ENCODE results near the gene GATB. TPM values are rescaled to one million over a fixed set of nuclear protein-coding genes. Genes with fewer than 3 reads are reported as not detected.

Gene GATB
- total and polyA plus RNA-seq, 2 of the 4 experiments (the other 2 are of a cell fraction) = 18.7 to 20.3 TPM

DNA sequence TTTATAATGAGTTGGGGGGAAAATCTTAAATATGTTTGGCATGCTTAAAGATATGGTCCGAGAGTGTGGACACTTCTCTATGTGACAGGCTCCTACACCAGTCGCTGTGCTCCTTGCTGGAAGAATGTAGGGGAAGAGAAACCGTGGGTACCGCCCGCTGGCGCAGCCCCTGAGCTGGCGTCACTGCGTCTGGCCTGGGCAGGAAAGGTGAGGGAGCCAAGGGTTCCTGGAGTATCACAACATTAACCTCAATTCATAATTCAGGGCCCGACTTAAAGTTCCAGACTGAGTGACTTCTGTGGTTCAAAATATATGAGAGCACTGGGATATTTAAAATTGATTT, 95.1 kb downstream of the GATB start:
- Histone ChIP-seq H4K20me1 (ENCODE audit: insufficient read depth, low read length) (no peaks in the 10 kb centered on the region), H4K8ac (ENCODE audit: low read depth in 2 of 2, low read length in 2 of 2) (no peak overlapping the region), H3K14ac (replicated peaks; ENCODE audit: low read depth, low read length) (no peak overlapping the region), H3K9me1 (ENCODE audit: insufficient read depth, low read length) (no peaks in the 10 kb centered on the region; the same call in 1 of the 2 replicates), H4K5ac (ENCODE audit: low read depth, low read length) (no peak overlapping the region), H3K56ac (ENCODE audit: extremely low read depth, insufficient read depth, low read length) (no peak overlapping the region), H4K91ac (ENCODE audit: insufficient read depth, low read depth, low read length) (no peak overlapping the region), H2BK5ac (ENCODE audit: low read depth, low read length, poor library complexity, severe bottlenecking) (no peak overlapping the region), H3K9me3 (ENCODE audit: control insufficient read depth, insufficient read depth, low read length) (no peaks in the 10 kb centered on the region), H3K79me1 (ENCODE audit: low read depth in 1 of 2, low read length in 2 of 2) (no peaks in the 10 kb centered on the region), H3K4me3 (ENCODE audit: insufficient read depth, low read depth, low read length) (no peak overlapping the region), H3K27me3 (ENCODE audit: control insufficient read depth, insufficient read depth, low read length) (peaks cover 2% of the 10 kb centered on the region; the same call in 1 of the 2 replicates), H3K9ac (ENCODE audit: low read depth, low read length) (no peak overlapping the region), H2AK9ac (replicated peaks; ENCODE audit: low read depth, low read length, poor library complexity) (no peak overlapping the region), H3K4me2 (ENCODE audit: low read depth, low read length) (no peak overlapping the region), H3K36me3 (ENCODE audit: control insufficient read depth, insufficient read depth, low read length) (no peaks in the 10 kb centered on the region), H2BK15ac (ENCODE audit: low read depth, low read length) (no peak overlapping the region), H2AK5ac (ENCODE audit: low read depth, low read length) (no peak overlapping the region), H3K4ac (ENCODE audit: low read depth, low read length) (no peak overlapping the region), H2AFZ (replicated peaks; ENCODE audit: low read length, poor library complexity) (no peak overlapping the region), H3K4me1 (ENCODE audit: control insufficient read depth, insufficient read depth, low read length) (peaks cover 6% of the 10 kb centered on the region), H3K27ac (ENCODE audit: insufficient read depth, low read length) (no peak overlapping the region), H2BK120ac (ENCODE audit: low read depth, low read length) (no peak overlapping the region), H2BK20ac (ENCODE audit: low read depth, low read length) (no peak overlapping the region), H3K23ac (ENCODE audit: low read depth, low read length) (no peak overlapping the region), H3K18ac (ENCODE audit: low read depth, low read length) (no peak overlapping the region)
- no TSS peak for BruUV-seq (replicated peaks)
- no peak for DNase-seq
- in situ Hi-C loops (cut with MboI; ENCODE audit: low sequenced_read_pairs) (no loop called here), intact Hi-C loops (cut with micrococcal nuclease) (no loop called here), dilution Hi-C loops (cut with HindIII; ENCODE audit: low sequenced_read_pairs, unreplicated experiment) (no loop called here)
- ATAC-seq (ENCODE audit: low read depth) = no peak
- ChIA-PET POLR2A (ENCODE audit: unreplicated experiment) (no interaction called here), CTCF (no interaction called here)
- TF ChIP-seq CEBPB (IDR thresholded peaks at IDR 0.05; ENCODE audit: low read depth, low read length) (no peak), MAFK (IDR thresholded peaks at IDR 0.05; ENCODE audit: low read depth, low read length) (no peak), POLR2A (IDR thresholded peaks at IDR 0.05; ENCODE audit: low read depth, low read length) (no peak), MXI1 (IDR thresholded peaks at IDR 0.05; ENCODE audit: borderline replicate concordance, low read depth, low read length) (no peak), MAZ (IDR thresholded peaks at IDR 0.05; ENCODE audit: borderline replicate concordance, low read depth, low read length) (no peak)
- TF ChIP-seq, protein P1, sequence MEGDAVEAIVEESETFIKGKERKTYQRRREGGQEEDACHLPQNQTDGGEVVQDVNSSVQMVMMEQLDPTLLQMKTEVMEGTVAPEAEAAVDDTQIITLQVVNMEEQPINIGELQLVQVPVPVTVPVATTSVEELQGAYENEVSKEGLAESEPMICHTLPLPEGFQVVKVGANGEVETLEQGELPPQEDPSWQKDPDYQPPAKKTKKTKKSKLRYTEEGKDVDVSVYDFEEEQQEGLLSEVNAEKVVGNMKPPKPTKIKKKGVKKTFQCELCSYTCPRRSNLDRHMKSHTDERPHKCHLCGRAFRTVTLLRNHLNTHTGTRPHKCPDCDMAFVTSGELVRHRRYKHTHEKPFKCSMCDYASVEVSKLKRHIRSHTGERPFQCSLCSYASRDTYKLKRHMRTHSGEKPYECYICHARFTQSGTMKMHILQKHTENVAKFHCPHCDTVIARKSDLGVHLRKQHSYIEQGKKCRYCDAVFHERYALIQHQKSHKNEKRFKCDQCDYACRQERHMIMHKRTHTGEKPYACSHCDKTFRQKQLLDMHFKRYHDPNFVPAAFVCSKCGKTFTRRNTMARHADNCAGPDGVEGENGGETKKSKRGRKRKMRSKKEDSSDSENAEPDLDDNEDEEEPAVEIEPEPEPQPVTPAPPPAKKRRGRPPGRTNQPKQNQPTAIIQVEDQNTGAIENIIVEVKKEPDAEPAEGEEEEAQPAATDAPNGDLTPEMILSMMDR (conservative IDR thresholded peaks at IDR 0.05; ENCODE audit: low read depth, low read length) = no peak
- 93% methylated on average over 5 of the region's 9 CpGs; no CpG with 5 or more reads in 1 of the 2 experiments for WGBS, 2 experiments (ENCODE audit: extremely low coverage in 2 of 2, insufficient read length in 1 of 2)

Measured in IMR-90 (cell line).